Eye (tissue), 1 donor: ENCODE measurements around the gene AK1.

ENCODE experiments used
- DNase-seq: peaks from one replicate; pipeline ENCODE4 v3.0.0-alpha.2; 2015

The AK1 gene

GRCh38 chr9:127877566-127877998, at the start of gene AK1:
Gene AK1, minus strand, starts transcription at chr9:127877675. Its CDS starts 3,058 bp downstream, at chr9:127874617.
- peak; percentile 83 for DNase-seq

GRCh38 chr9:127926906-127927200, 49.4 kb upstream of the AK1 start:
- DNase-seq: no peak

GRCh38 chr9:127925959-127926905, 48.8 kb upstream of the AK1 start:
- DNase-seq: no peak

GRCh38 chr9:127924736-127925444, 47.4 kb upstream of the AK1 start:
- no peak for DNase-seq

GRCh38 chr9:127923771-127924170, 46.3 kb upstream of the AK1 start:
- no peak for DNase-seq

GRCh38 chr9:127923046-127923445, 45.6 kb upstream of the AK1 start:
- DNase-seq: no peak

- peak; percentile 79 for DNase-seq
Measured at GRCh38 chr9:127921557-127922120, 44.2 kb upstream of the AK1 start.

GRCh38 chr9:127920794-127921193, 43.3 kb upstream of the AK1 start:
- DNase-seq: no peak

- no peak for DNase-seq
Measured at GRCh38 chr9:127919253-127919815, 41.9 kb upstream of the AK1 start.

GRCh38 chr9:127918183-127919107, 41.0 kb upstream of the AK1 start:
- DNase-seq: no peak

- no peak for DNase-seq
Measured at GRCh38 chr9:127917603-127918002, 40.1 kb upstream of the AK1 start.

- peak; percentile 95 for DNase-seq
Measured at GRCh38 chr9:127916720-127917581, 39.5 kb upstream of the AK1 start, which contains the start of gene ST6GALNAC4. Gene ST6GALNAC4, minus strand, starts transcription at chr9:127917041. Its CDS starts 622 bp downstream, at chr9:127916419.

GRCh38 chr9:127915801-127916719, 38.6 kb upstream of the AK1 start:
- DNase-seq: peak; percentile 21

GRCh38 chr9:127915325-127915752, 37.9 kb upstream of the AK1 start:
- DNase-seq: no peak

GRCh38 chr9:127913682-127914081, 36.2 kb upstream of the AK1 start:
- DNase-seq: no peak

GRCh38 chr9:127912882-127913281, 35.4 kb upstream of the AK1 start:
- DNase-seq: no peak

GRCh38 chr9:127912296-127912695, 34.8 kb upstream of the AK1 start:
- no peak for DNase-seq

- DNase-seq: peak; percentile 45
Measured at GRCh38 chr9:127910613-127911205, 33.2 kb upstream of the AK1 start.

GRCh38 chr9:127909839-127910273, 32.4 kb upstream of the AK1 start:
- DNase-seq: no peak

- no peak for DNase-seq
Measured at GRCh38 chr9:127908660-127908926, 31.1 kb upstream of the AK1 start.
